Right lobe of liver (tissue), 6 donors: ENCODE results near the gene TMED8. TPM values are rescaled to one million over a fixed set of nuclear protein-coding genes. Genes with fewer than 3 reads are reported as not detected.
A peak's percentile ranks its signal among the peaks of the same experiment; 100 is the strongest.

ENCODE experiments used
- ATAC-seq, 4 donors: fragments of 200-7000 bp; cut with Tn5 transposase; one replicate each; pipeline ENCODE4 v1.9.1; 2020; ENCODE audit warnings: mild to moderate bottlenecking in 4 of 4, moderate library complexity in 4 of 4
- DNase-seq, 3 donors: peaks; one replicate each; pipeline ENCODE4 v3.0.0-alpha.2; 2020
- H3K27ac ChIP-seq, 3 donors: fragments of 200-600 bp; one replicate each; pipeline ENCODE4 v1.8.0; 2022
- H3K27me3 ChIP-seq, 2 donors: fragments of 200-600 bp; one replicate each; pipeline ENCODE4 v1.8.0; 2022
- H3K36me3 ChIP-seq, 4 donors: fragments of 200-600 bp; sonication (generic) in 1 of 4; one replicate each; pipeline versions ENCODE4 v1.5.1 to v1.8.0; 2017 to 2022; ENCODE audit warnings: control low read depth in 1 of 4
- H3K4me1 ChIP-seq, 4 donors: fragments of 200-600 bp; sonication (generic) in 1 of 4; one replicate each; pipeline versions ENCODE4 v1.5.1 to v1.8.0; 2017 to 2022; ENCODE audit warnings: control low read depth in 1 of 4
- H3K4me3 ChIP-seq, 3 donors: fragments of 200-600 bp; one replicate each; pipeline ENCODE4 v1.8.0; 2022
- H3K9me3 ChIP-seq, 4 donors: fragments of 200-600 bp; sonication (generic) in 1 of 4; one replicate each; pipeline versions ENCODE4 v1.5.1 to v1.8.0; 2017 to 2022; ENCODE audit warnings: control low read depth in 1 of 4
- POLR2A ChIP-seq: fragments of 450-650 bp; IDR thresholded peaks from one replicate; pipeline ENCODE4 v1.6.1; 2017; ENCODE audit warnings: antibody characterized with exemption, mild to moderate bottlenecking
- WGBS: methylation state at CpG from one replicate; pipeline ENCODE4 v1.1.6; 2018; ENCODE audit warnings: low coverage, low lambda C conversion rate; ENCODE audit not compliant: insufficient coverage; ENCODE audit errors: missing lambda C conversion rate; 5-methylcytosine and 5-hydroxymethylcytosine counted together
- intact Hi-C, 2 donors: fragments of 100-400 bp; cut with DNase I; formaldehyde crosslinking; loops; one replicate each; pipeline versions ENCODE4 v1.11.2 to v1.14.1; 2022
- total RNA-seq, 6 experiments: library from RNA; depleted of rRNA in 2 of 6; stranded (reverse); fragments of >200 nt in 2 of 6; fragmentation: NEBNext Ultra II Directional in 3 of 6; extraction: Animal tissue kit (Norgen Biotek cat#: 25700) in 3 of 6; gene quantifications; one replicate each; pipeline versions ENCODE4 v1.1.0 to v1.2.4, GENCODE V29; 2016 to 2023
- TF ChIP-seq, protein P1 (sequence below), 4 donors: fragments of 200-600 bp in 3 of 4; fragments of 450-650 bp in 1 of 4; IDR thresholded peaks; one replicate each; pipeline versions ENCODE4 v1.5.1 to v1.8.0; 2016 to 2022; ENCODE audit warnings: antibody characterized with exemption in 4 of 4, mild to moderate bottlenecking in 2 of 4
- donor health status: DM: no; HTN: yes; CAD: no.
- donor health status: DM: no; HTN: no; CAD: no.
- donor health status: DM: no; HTN: no; CAD: no.
- donor health status: DM: no; HTN: yes; CAD: no.
- donor health status: DM: no; HTN: yes; CAD: no.

TMED8 gene
- total RNA-seq, 6 experiments from 2014 or later = 2.5 to 4.4 (median 3.1) TPM

- peak in 3 of 4 donors; percentile 14 to 22 (median 18) for ATAC-seq
- no peak for DNase-seq
- no peaks in the 10 kb centered on the region for H3K27me3 ChIP-seq
- WGBS = 79% methylated on average over 2 of the region's 2 CpGs
- no peak overlapping the region for H3K27ac ChIP-seq
- H3K36me3 ChIP-seq = no peaks in the 10 kb centered on the region
- H3K4me3 ChIP-seq = no peak overlapping the region
- H3K4me1 ChIP-seq = no peaks in the 10 kb centered on the region
- intact Hi-C loops = no loop called here
- H3K9me3 ChIP-seq = no peaks in the 10 kb centered on the region
- no peak for TF ChIP-seq POLR2A
- TF ChIP-seq, protein P1, sequence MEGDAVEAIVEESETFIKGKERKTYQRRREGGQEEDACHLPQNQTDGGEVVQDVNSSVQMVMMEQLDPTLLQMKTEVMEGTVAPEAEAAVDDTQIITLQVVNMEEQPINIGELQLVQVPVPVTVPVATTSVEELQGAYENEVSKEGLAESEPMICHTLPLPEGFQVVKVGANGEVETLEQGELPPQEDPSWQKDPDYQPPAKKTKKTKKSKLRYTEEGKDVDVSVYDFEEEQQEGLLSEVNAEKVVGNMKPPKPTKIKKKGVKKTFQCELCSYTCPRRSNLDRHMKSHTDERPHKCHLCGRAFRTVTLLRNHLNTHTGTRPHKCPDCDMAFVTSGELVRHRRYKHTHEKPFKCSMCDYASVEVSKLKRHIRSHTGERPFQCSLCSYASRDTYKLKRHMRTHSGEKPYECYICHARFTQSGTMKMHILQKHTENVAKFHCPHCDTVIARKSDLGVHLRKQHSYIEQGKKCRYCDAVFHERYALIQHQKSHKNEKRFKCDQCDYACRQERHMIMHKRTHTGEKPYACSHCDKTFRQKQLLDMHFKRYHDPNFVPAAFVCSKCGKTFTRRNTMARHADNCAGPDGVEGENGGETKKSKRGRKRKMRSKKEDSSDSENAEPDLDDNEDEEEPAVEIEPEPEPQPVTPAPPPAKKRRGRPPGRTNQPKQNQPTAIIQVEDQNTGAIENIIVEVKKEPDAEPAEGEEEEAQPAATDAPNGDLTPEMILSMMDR (IDR thresholded peaks at IDR 0.05) = no peak
These were observed 30.3 kb upstream of the TMED8 start for GRCh38 chr14:77407158-77407557.

DNA sequence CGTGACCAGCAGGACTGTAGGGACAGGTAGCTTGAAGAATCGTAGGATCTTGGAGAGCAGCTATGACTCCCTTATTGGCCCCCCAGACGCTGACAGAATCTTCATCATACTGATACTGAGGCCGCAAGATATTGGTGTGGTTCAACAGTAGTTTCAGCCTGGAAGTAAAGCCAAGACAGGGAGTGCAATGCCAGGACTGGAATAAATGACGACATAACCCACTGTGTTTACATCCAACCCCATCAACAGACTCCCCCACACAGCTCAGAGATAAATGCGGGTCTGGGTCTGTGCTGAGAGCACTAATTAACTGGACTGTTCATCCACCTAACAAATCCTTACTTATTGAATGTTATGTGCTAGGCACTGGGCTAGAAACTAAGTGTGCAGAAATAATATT is 29.8 kb upstream of the TMED8 start:
- H3K27me3 ChIP-seq = no peaks in the 10 kb centered on the region
- TF ChIP-seq, protein P1 (IDR thresholded peaks at IDR 0.05) = no peak
- no peak for TF ChIP-seq POLR2A
- no peak overlapping the region for H3K4me3 ChIP-seq
- H3K4me1 ChIP-seq = no peaks in the 10 kb centered on the region
- no peak for DNase-seq
- H3K36me3 ChIP-seq = no peaks in the 10 kb centered on the region
- no peak overlapping the region for H3K27ac ChIP-seq
- intact Hi-C loops = no loop called here
- no peaks in the 10 kb centered on the region for H3K9me3 ChIP-seq
- no peak for ATAC-seq
- 47% methylated on average over 4 of the region's 6 CpGs for WGBS

DNA sequence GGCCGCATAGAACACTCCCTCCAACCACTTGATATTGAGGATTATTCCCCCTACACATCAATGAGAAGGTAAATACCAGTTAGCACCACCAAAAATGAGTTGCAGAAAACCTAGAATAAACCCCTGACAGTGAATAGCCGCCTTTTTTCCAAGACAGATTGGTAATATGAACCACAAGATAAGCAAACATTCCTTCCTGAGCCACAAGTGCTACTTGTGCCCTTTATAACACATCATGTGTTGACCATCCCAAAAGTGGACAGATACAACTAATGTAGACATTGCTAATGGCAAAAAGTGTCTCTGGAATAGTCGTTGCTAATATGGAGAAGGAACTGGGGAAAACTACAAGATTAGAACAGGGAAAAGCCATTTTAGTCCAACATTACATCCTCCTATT is 29.2 kb upstream of the TMED8 start:
- no peak for TF ChIP-seq POLR2A
- TF ChIP-seq, protein P1 (IDR thresholded peaks at IDR 0.05) = no peak
- H3K4me1 ChIP-seq = no peaks in the 10 kb centered on the region
- no peaks in the 10 kb centered on the region for H3K27me3 ChIP-seq
- H3K36me3 ChIP-seq = no peaks in the 10 kb centered on the region
- H3K9me3 ChIP-seq = no peaks in the 10 kb centered on the region
- no peak overlapping the region for H3K4me3 ChIP-seq
- WGBS = 43% methylated on average over 3 of the region's 3 CpGs
- DNase-seq (no peak), ATAC-seq (no peak)
- intact Hi-C loops = no loop called here
- H3K27ac ChIP-seq = no peak overlapping the region

GRCh38 chr14:77403768-77404167 is 26.9 kb upstream of the TMED8 start:
- TF ChIP-seq, protein P1 (IDR thresholded peaks at IDR 0.05) = no peak
- TF ChIP-seq POLR2A = no peak
- intact Hi-C loops = no loop called here
- 92% methylated on average over 1 of the region's 3 CpGs for WGBS
- H3K4me1 ChIP-seq = no peaks in the 10 kb centered on the region
- no peak overlapping the region for H3K27ac ChIP-seq
- DNase-seq (no peak), ATAC-seq (no peak)
- no peaks in the 10 kb centered on the region for H3K9me3 ChIP-seq
- no peaks in the 10 kb centered on the region for H3K27me3 ChIP-seq
- H3K36me3 ChIP-seq = no peaks in the 10 kb centered on the region
- no peak overlapping the region for H3K4me3 ChIP-seq

GRCh38 chr14:77400216-77400615 is 23.3 kb upstream of the TMED8 start:
- H3K9me3 ChIP-seq = no peaks in the 10 kb centered on the region
- H3K27me3 ChIP-seq = no peaks in the 10 kb centered on the region
- H3K4me3 ChIP-seq = no peak overlapping the region
- no peaks in the 10 kb centered on the region for H3K4me1 ChIP-seq
- no peak for DNase-seq
- no peaks in the 10 kb centered on the region for H3K36me3 ChIP-seq
- WGBS = 58% methylated on average over 6 of the region's 6 CpGs
- no peak for ATAC-seq
- no peak overlapping the region for H3K27ac ChIP-seq
- TF ChIP-seq, protein P1 (IDR thresholded peaks at IDR 0.05) = no peak
- no peak for TF ChIP-seq POLR2A
- intact Hi-C loops = no loop called here
